Measurements from ENCODE around the gene STX18.

DNA sequence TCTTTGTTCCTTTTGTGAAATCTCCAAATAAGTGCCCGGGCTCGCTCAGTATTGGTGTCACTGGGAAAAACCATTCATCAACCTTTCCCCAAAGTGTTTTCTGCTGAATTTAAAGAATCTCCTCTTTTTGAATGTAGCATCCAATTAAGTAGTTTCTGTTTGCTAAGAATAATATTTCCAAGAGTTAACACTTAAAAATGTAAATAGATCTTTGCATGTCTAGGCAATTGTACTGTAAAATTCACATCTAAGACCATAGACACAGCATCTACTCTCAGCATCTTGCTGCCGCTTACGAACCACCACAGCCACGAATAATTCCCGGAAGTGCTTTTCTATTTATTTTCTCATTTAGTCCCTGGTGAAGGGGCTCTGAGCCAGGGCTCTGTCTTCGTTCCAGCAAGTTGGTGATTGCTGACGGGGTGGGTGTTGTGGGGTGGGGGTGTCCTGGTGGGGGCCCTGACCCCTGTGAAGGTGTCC, 153.5 kb downstream of the STX18 start:
- no peak for TF ChIP-seq POLR2AphosphoS5 (IDR thresholded peaks at IDR 0.05)
- no peak for TF ChIP-seq POLR2A (IDR thresholded peaks at IDR 0.05)

Data from prostate gland (tissue), 1 donor.